Activated CD8-positive, alpha-beta memory T cell treated with anti-CD3 and anti-CD28 coated beads for 4 hours (primary cell): ENCODE data around the gene APEH.

Experiments used
- DNase-seq, 2 donors: peaks; one replicate each; pipeline ENCODE4 v3.0.0-alpha.2; 2020; ENCODE audit warnings: low read depth in 2 of 2

The APEH gene

DNA sequence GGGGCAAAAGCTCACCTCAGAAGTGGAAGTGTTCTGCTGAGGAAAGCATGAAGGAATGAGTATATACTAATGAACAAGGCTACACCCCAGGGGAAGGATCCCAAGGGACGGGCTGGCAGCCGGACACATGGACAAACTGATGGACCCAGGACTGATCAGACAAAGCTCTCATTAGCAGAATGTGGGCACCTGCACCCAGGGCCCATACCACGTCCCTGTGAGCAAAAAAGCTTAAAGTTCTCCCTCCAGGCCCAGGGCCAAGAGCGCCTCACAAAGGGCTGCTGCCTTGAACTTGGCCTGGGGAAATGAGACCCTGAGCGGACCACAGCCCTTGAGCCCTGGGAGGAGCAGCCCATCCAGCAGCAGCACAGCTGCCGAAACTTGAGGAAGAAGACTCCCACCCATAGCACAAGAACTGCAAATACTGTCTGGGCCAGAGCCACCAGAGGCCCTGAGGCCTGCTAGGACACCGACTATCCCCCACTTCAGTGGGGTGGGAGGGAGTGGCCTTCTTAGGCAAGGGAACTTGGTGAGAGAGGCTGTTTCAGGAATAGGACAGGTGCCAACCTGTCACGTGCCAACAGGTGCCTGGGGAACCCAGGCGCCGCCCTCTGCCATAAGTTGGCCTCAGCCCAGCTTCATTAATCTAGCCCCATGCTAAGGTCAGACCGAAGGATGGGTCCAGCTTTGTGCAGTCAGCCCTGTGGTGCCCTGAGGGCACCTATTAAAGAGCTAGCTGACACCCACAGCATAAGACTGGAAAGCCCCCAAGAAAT, 51.9 kb downstream of the APEH start:
- no peak for DNase-seq

DNA sequence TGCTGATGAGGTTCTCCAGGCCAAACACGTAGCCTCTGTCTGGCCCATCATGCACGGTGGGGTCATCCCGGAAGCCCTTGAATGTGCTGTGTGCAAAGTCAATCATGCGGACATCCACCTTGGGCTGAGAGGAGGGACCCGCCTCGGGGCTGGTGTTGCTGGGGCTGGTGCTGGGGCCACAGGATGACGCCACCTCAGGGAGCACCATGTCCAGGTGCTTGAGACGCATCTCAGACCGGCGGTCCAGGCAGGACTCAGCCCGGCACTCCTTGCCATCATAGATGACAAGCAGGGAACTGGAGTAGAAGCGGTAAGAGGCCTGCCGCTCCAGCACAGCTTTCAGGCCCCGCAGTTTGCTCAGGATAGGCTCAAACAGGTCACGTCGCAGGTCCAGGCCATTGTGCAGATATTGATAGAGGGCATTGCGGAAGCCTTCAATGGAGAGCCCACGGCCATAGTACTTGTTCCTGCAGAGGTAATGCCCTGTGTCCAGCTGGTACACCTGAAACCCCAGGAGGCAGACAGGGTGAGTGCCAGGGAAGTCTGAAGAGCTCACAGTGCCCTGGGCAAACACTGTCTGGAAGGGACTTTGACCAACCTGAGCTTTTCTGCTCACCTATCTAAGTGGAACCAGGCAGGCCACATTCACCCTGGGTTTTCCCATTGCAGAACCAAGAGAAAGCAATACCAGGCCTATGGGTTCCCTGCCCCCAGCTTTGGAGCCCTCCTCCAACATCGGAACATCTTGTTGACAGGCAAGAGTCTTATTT, 53.2 kb downstream of the APEH start:
- DNase-seq = no peak

DNA sequence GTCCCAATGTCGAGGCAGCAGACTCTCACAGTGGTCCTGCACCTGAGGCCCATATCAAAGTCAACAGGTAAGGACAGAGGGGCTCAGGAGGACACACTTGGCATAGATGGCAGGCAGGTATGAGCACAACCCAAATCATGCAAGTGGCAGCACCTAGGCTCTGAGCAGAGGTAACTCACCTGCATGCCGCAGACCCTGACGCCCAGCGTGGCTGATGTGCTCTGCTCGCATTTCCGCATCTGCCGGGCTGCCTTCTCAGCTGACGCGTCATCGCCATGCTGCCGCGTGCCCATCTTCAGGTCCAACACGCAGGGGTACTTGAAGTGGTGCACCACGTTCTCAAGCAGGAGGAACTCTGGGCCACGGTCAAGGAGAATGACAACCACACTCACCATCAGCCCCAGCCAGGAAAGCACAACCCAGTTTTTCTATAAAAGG, 53.8 kb downstream of the APEH start:
- DNase-seq = no peak

- no peak for DNase-seq
Observed at GRCh38 chr3:49729966-49730609, 55.9 kb downstream of the APEH start.

- no peak for DNase-seq
Observed at GRCh38 chr3:49732597-49732996, 58.4 kb downstream of the APEH start.

GRCh38 chr3:49733551-49733950, 59.4 kb downstream of the APEH start:
- DNase-seq = no peak
